ENCODE results near the gene NEK10. TPM values are rescaled to one million over a fixed set of nuclear protein-coding genes. Genes with fewer than 3 reads are reported as not detected.

NEK10 gene
- total and polyA plus RNA-seq, 2 of the 4 experiments (the other 2 are of a cell fraction): 2.2 to 6.6 TPM

DNA sequence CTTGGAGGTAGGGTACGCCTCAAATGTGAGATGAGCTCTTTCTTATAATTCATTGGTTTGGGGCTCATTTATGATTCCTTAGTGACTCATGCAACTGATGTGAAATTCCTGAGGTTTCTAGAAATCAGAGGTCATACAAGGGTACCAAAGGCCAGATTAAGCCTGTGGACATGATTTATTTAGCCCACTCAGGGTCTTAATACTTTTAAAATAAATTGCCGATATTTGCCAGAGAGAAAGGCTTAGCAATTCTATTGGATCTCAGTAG, 289.0 kb downstream of the NEK10 start:
- H3K36me3 ChIP-seq (ENCODE audit: control insufficient read depth, insufficient read depth, low read length): no peaks in the 10 kb centered on the region
- no peak overlapping the region for H2BK15ac ChIP-seq (ENCODE audit: low read depth, low read length)
- H2AFZ ChIP-seq (replicated peaks; ENCODE audit: low read length, poor library complexity): no peak overlapping the region
- H2BK20ac ChIP-seq (ENCODE audit: low read depth, low read length): no peak overlapping the region
- no peaks in the 10 kb centered on the region for H3K9me3 ChIP-seq (ENCODE audit: control insufficient read depth, insufficient read depth, low read length)
- no CpG with 5 or more reads among the region's 2 CpGs for WGBS, 2 experiments (ENCODE audit: extremely low coverage in 2 of 2, insufficient read length in 1 of 2)
- no peak overlapping the region for H2BK5ac ChIP-seq (ENCODE audit: low read depth, low read length, poor library complexity, severe bottlenecking)
- no peak overlapping the region for H3K4ac ChIP-seq (ENCODE audit: low read depth, low read length)
- no peak overlapping the region for H3K9ac ChIP-seq (ENCODE audit: low read depth, low read length)
- no peak overlapping the region for H3K4me3 ChIP-seq (ENCODE audit: insufficient read depth, low read depth, low read length)
- H3K79me1 ChIP-seq (ENCODE audit: low read depth in 1 of 2, low read length in 2 of 2): no peaks in the 10 kb centered on the region
- H4K5ac ChIP-seq (ENCODE audit: low read depth, low read length): no peak overlapping the region
- dilution Hi-C loops (cut with HindIII; ENCODE audit: low sequenced_read_pairs, unreplicated experiment) (no loop called here), intact Hi-C loops (cut with micrococcal nuclease) (no loop called here), in situ Hi-C loops (cut with MboI; ENCODE audit: low sequenced_read_pairs) (no loop called here)
- no peak overlapping the region for H3K56ac ChIP-seq (ENCODE audit: extremely low read depth, insufficient read depth, low read length)
- ChIA-PET CTCF (interaction anchor here (0.6 kb wide), 1 partner anchor 17 kb away, joined by 6 read pairs; no protein-coding TSS in a partner anchor), POLR2A (ENCODE audit: unreplicated experiment) (no interaction called here)
- no peak overlapping the region for H4K8ac ChIP-seq (ENCODE audit: low read depth in 2 of 2, low read length in 2 of 2)
- H3K23ac ChIP-seq (ENCODE audit: low read depth, low read length): no peak overlapping the region
- H4K20me1 ChIP-seq (ENCODE audit: insufficient read depth, low read length): no peaks in the 10 kb centered on the region
- BruUV-seq (replicated peaks): no TSS peak
- no peak overlapping the region for H3K14ac ChIP-seq (replicated peaks; ENCODE audit: low read depth, low read length)
- H2BK120ac ChIP-seq (ENCODE audit: low read depth, low read length): no peak overlapping the region
- no peak overlapping the region for H3K27ac ChIP-seq (ENCODE audit: insufficient read depth, low read length)
- no peak overlapping the region for H2AK5ac ChIP-seq (ENCODE audit: low read depth, low read length)
- no peaks in the 10 kb centered on the region for H3K9me1 ChIP-seq (ENCODE audit: insufficient read depth, low read length)
- no peak overlapping the region for H3K4me2 ChIP-seq (ENCODE audit: low read depth, low read length)
- TF ChIP-seq RCOR1 (IDR thresholded peaks at IDR 0.05; ENCODE audit: insufficient replicate concordance, low read length) (no peak), RFX5 (IDR thresholded peaks at IDR 0.05; ENCODE audit: low read depth, low read length) (no peak), MAFK (IDR thresholded peaks at IDR 0.05; ENCODE audit: low read depth, low read length) (no peak), RAD21 (IDR thresholded peaks at IDR 0.05; ENCODE audit: low read length) (no peak), CHD1 (IDR thresholded peaks at IDR 0.05; ENCODE audit: low read depth, low read length) (no peak), POLR2A (IDR thresholded peaks at IDR 0.05; ENCODE audit: low read depth, low read length) (no peak), MAZ (IDR thresholded peaks at IDR 0.05; ENCODE audit: borderline replicate concordance, low read depth, low read length) (no peak), NFE2L2 (IDR thresholded peaks at IDR 0.05; ENCODE audit: low read depth, low read length) (no peak), FOS (IDR thresholded peaks at IDR 0.05; ENCODE audit: low read depth, low read length) (no peak), SMC3 (IDR thresholded peaks at IDR 0.05; ENCODE audit: low read depth, low read length) (no peak), CEBPB (IDR thresholded peaks at IDR 0.05; ENCODE audit: low read depth, low read length) (no peak), MXI1 (IDR thresholded peaks at IDR 0.05; ENCODE audit: borderline replicate concordance, low read depth, low read length) (no peak), BHLHE40 (IDR thresholded peaks at IDR 0.05; ENCODE audit: low read depth, low read length) (no peak)
- TF ChIP-seq, protein P1, sequence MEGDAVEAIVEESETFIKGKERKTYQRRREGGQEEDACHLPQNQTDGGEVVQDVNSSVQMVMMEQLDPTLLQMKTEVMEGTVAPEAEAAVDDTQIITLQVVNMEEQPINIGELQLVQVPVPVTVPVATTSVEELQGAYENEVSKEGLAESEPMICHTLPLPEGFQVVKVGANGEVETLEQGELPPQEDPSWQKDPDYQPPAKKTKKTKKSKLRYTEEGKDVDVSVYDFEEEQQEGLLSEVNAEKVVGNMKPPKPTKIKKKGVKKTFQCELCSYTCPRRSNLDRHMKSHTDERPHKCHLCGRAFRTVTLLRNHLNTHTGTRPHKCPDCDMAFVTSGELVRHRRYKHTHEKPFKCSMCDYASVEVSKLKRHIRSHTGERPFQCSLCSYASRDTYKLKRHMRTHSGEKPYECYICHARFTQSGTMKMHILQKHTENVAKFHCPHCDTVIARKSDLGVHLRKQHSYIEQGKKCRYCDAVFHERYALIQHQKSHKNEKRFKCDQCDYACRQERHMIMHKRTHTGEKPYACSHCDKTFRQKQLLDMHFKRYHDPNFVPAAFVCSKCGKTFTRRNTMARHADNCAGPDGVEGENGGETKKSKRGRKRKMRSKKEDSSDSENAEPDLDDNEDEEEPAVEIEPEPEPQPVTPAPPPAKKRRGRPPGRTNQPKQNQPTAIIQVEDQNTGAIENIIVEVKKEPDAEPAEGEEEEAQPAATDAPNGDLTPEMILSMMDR (conservative IDR thresholded peaks at IDR 0.05; ENCODE audit: low read depth, low read length): no peak
- TF ChIP-seq, protein P2, sequence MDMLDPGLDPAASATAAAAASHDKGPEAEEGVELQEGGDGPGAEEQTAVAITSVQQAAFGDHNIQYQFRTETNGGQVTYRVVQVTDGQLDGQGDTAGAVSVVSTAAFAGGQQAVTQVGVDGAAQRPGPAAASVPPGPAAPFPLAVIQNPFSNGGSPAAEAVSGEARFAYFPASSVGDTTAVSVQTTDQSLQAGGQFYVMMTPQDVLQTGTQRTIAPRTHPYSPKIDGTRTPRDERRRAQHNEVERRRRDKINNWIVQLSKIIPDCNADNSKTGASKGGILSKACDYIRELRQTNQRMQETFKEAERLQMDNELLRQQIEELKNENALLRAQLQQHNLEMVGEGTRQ (IDR thresholded peaks at IDR 0.05; ENCODE audit: low read depth, low read length): no peak
- TF ChIP-seq, protein P3, sequence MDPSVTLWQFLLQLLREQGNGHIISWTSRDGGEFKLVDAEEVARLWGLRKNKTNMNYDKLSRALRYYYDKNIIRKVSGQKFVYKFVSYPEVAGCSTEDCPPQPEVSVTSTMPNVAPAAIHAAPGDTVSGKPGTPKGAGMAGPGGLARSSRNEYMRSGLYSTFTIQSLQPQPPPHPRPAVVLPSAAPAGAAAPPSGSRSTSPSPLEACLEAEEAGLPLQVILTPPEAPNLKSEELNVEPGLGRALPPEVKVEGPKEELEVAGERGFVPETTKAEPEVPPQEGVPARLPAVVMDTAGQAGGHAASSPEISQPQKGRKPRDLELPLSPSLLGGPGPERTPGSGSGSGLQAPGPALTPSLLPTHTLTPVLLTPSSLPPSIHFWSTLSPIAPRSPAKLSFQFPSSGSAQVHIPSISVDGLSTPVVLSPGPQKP (IDR thresholded peaks at IDR 0.05; ENCODE audit: borderline replicate concordance, low read depth, low read length): no peak
- H3K18ac ChIP-seq (ENCODE audit: low read depth, low read length): no peak overlapping the region
- no peak for ATAC-seq (ENCODE audit: low read depth)
- H3K4me1 ChIP-seq (ENCODE audit: control insufficient read depth, insufficient read depth, low read length): no peaks in the 10 kb centered on the region
- H2AK9ac ChIP-seq (replicated peaks; ENCODE audit: low read depth, low read length, poor library complexity): no peak overlapping the region
- no peak for DNase-seq
- no peak overlapping the region for H4K91ac ChIP-seq (ENCODE audit: insufficient read depth, low read depth, low read length)
- H3K27me3 ChIP-seq (ENCODE audit: control insufficient read depth, insufficient read depth, low read length): no peaks in the 10 kb centered on the region; the same call in 1 of the 2 replicates
